ENCODE results near the gene KAZN.
A peak's percentile ranks its signal among the peaks of the same experiment; 100 is the strongest.
"Not testable (repeated sequence)": the region's sequence is repeated elsewhere in the genome, so short reads cannot be mapped to it uniquely, and the experiment has no call there.

KAZN gene

GRCh38 chr1:14956579-14957195 is 358.2 kb downstream of the KAZN start:
- DNase-seq (ENCODE audit: low read depth): no peak

- DNase-seq (ENCODE audit: low read depth): no peak
Observed at GRCh38 chr1:14957375-14958098, 359.1 kb downstream of the KAZN start.

GRCh38 chr1:14958249-14959058 is 360.0 kb downstream of the KAZN start:
- no peak for DNase-seq (ENCODE audit: low read depth)

- DNase-seq (ENCODE audit: low read depth): no peak
Observed at GRCh38 chr1:14959059-14959694, 360.7 kb downstream of the KAZN start.

GRCh38 chr1:14961661-14962267 is 363.3 kb downstream of the KAZN start:
- no peak for DNase-seq (ENCODE audit: low read depth)

- DNase-seq (ENCODE audit: low read depth): no peak
Observed at GRCh38 chr1:14962407-14962806, 363.9 kb downstream of the KAZN start.

GRCh38 chr1:14963791-14964710 is 365.6 kb downstream of the KAZN start:
- not testable (repeated sequence) for DNase-seq (ENCODE audit: low read depth)

GRCh38 chr1:14964711-14965055 is 366.2 kb downstream of the KAZN start:
- DNase-seq (ENCODE audit: low read depth): no peak

- DNase-seq (ENCODE audit: low read depth): peak; percentile 82
Observed at GRCh38 chr1:14968251-14968851, 369.9 kb downstream of the KAZN start.

- no peak for DNase-seq (ENCODE audit: low read depth)
Observed at GRCh38 chr1:14969006-14969405, 370.5 kb downstream of the KAZN start.

- peak; percentile 93 for DNase-seq (ENCODE audit: low read depth)
Observed at GRCh38 chr1:14970115-14970798, 371.8 kb downstream of the KAZN start.

- DNase-seq (ENCODE audit: low read depth): peak; percentile 15
Observed at GRCh38 chr1:14970799-14971141, 372.3 kb downstream of the KAZN start.

GRCh38 chr1:14971221-14971620 is 372.7 kb downstream of the KAZN start:
- no peak for DNase-seq (ENCODE audit: low read depth)

GRCh38 chr1:14972107-14972506 is 373.6 kb downstream of the KAZN start:
- no peak for DNase-seq (ENCODE audit: low read depth)

- DNase-seq (ENCODE audit: low read depth): no peak
Observed at GRCh38 chr1:14973773-14974172, 375.3 kb downstream of the KAZN start.

GRCh38 chr1:14974361-14974760 is 375.9 kb downstream of the KAZN start:
- DNase-seq (ENCODE audit: low read depth): peak; percentile 53

GRCh38 chr1:14975119-14975518 is 376.6 kb downstream of the KAZN start:
- no peak for DNase-seq (ENCODE audit: low read depth)

GRCh38 chr1:14976256-14976655 is 377.8 kb downstream of the KAZN start:
- no peak for DNase-seq (ENCODE audit: low read depth)

- DNase-seq (ENCODE audit: low read depth): no peak
Observed at GRCh38 chr1:14977338-14977931, 378.9 kb downstream of the KAZN start.

Data from fibroblast of gingiva (primary cell).